Upper lobe of left lung (tissue), 4 donors: ENCODE measurements around the gene RBM20.

Experiments
- EP300 ChIP-seq, 4 donors: sonication (generic); formaldehyde crosslinking; IDR thresholded peaks; one replicate each; pipeline ENCODE4 v1.5.1; 2017; ENCODE audit warnings: antibody characterized with exemption in 4 of 4, control low read depth in 2 of 4
- POLR2A ChIP-seq, 4 donors: fragments of 450-650 bp; IDR thresholded peaks; one replicate each; pipeline ENCODE4 v1.5.1; 2016 to 2017; ENCODE audit warnings: antibody characterized with exemption in 4 of 4, mild to moderate bottlenecking in 2 of 4
- TF ChIP-seq, protein P1 (sequence below), 6 experiments: fragments of 450-650 bp in 4 of 6; fragments of 200-600 bp in 2 of 6; sonication (generic) in 2 of 6; IDR thresholded peaks; one replicate each; pipeline ENCODE4 v1.5.1; 2016 to 2019; ENCODE audit warnings: antibody characterized with exemption in 6 of 6

- TF ChIP-seq, protein P1, sequence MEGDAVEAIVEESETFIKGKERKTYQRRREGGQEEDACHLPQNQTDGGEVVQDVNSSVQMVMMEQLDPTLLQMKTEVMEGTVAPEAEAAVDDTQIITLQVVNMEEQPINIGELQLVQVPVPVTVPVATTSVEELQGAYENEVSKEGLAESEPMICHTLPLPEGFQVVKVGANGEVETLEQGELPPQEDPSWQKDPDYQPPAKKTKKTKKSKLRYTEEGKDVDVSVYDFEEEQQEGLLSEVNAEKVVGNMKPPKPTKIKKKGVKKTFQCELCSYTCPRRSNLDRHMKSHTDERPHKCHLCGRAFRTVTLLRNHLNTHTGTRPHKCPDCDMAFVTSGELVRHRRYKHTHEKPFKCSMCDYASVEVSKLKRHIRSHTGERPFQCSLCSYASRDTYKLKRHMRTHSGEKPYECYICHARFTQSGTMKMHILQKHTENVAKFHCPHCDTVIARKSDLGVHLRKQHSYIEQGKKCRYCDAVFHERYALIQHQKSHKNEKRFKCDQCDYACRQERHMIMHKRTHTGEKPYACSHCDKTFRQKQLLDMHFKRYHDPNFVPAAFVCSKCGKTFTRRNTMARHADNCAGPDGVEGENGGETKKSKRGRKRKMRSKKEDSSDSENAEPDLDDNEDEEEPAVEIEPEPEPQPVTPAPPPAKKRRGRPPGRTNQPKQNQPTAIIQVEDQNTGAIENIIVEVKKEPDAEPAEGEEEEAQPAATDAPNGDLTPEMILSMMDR (IDR thresholded peaks at IDR 0.05): no peak
- TF ChIP-seq POLR2A (IDR thresholded peaks at IDR 0.05) (no peak), EP300 (IDR thresholded peaks at IDR 0.05) (no peak)
These were observed 11.4 kb upstream of the RBM20 start for GRCh38 chr10:110632591-110633215.
